T-helper 1 cell treated with Interleukin-12 subunit alpha and Interleukin-12 subunit beta and Interleukin-4 antibody, amounts not matched to agents 30 ng/mL and 1 ng/mL, for 36 hours (primary cell): ENCODE measurements around the gene ACSF2. TPM values are rescaled to one million over a fixed set of nuclear protein-coding genes. Genes with fewer than 3 reads are reported as not detected.
"Not testable (repeated sequence)": the region's sequence is repeated elsewhere in the genome, so short reads cannot be mapped to it uniquely, and the experiment has no call there.

ENCODE experiments used
- intact Hi-C: fragments of 100-400 bp; cut with micrococcal nuclease; formaldehyde crosslinking; loops from one replicate; pipeline ENCODE4 v1.15.1; 2024
- total RNA-seq: library from RNA; stranded (reverse); gene quantifications from 2 replicates; pipeline ENCODE4 v1.2.3, GENCODE V29; 2022

ACSF2 gene
- total RNA-seq, 1 donor from 2014 or later = 18.6 TPM

- intact Hi-C loops = no loop called here
These were observed 49.3 kb downstream of the ACSF2 start for GRCh38 chr17:50475362-50475761.

DNA sequence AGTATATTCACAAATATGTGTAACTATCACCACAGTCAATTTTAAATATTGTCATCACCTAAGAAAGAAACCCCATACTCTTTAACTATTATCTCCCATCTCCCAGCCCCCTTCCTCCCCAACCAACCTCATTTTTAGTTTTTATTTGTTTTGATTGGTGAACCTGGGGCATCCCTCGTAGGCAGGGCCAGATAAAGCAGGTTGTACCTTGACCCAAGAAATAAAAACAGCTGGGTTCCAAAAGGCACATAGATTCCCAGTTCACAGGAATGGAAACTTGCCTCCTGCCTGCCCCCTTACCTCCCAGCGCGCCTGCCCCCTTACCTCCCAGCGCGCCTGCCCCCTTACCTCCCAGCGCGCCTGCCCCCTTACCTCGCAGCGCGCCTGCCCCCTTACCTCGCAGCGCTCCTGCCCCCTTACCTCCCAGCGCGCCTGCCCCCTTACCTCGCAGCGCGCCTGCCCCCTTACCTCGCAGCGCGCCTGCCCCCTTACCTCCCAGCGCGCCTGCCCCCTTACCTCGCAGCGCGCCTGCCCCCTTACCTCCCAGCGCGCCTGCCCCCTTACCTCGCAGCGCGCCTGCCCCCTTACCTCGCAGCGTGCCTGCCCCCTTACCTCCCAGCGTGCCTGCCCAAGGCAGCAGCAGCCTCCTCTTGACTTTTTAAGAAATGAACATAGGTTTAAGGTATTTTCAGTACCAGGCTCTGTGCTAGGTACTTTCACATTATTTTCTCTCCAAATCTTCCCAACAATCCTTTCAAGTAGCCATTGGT is 49.9 kb downstream of the ACSF2 start:
- intact Hi-C loops = not testable (repeated sequence)

- intact Hi-C loops = no loop called here
These were observed 50.7 kb downstream of the ACSF2 start for GRCh38 chr17:50476545-50477315.

DNA sequence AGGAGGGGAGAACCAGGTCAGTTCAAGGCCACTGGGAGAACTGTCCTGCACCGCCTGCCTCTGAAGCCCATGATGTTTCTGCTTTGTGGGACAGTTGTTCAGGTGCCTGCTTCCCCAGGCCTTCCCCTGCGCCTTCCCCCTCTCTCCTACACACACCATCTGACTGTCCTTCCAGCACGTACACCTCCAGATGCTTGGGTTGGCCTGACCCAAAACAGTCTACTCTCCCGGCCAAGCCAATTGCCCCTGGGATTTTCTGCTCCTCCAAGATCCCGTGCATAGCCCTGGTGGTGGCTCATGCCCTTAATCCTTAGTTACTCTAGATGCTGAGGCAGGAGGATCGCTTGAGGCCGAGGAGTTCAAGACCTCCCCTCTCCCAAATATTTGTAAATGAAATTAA is 52.0 kb downstream of the ACSF2 start:
- intact Hi-C loops = loop anchor here (1.0 kb wide), 4 partner anchors 64 to 278 kb away; partner anchors contain the start of genes CACNA1G and LRRC59

DNA sequence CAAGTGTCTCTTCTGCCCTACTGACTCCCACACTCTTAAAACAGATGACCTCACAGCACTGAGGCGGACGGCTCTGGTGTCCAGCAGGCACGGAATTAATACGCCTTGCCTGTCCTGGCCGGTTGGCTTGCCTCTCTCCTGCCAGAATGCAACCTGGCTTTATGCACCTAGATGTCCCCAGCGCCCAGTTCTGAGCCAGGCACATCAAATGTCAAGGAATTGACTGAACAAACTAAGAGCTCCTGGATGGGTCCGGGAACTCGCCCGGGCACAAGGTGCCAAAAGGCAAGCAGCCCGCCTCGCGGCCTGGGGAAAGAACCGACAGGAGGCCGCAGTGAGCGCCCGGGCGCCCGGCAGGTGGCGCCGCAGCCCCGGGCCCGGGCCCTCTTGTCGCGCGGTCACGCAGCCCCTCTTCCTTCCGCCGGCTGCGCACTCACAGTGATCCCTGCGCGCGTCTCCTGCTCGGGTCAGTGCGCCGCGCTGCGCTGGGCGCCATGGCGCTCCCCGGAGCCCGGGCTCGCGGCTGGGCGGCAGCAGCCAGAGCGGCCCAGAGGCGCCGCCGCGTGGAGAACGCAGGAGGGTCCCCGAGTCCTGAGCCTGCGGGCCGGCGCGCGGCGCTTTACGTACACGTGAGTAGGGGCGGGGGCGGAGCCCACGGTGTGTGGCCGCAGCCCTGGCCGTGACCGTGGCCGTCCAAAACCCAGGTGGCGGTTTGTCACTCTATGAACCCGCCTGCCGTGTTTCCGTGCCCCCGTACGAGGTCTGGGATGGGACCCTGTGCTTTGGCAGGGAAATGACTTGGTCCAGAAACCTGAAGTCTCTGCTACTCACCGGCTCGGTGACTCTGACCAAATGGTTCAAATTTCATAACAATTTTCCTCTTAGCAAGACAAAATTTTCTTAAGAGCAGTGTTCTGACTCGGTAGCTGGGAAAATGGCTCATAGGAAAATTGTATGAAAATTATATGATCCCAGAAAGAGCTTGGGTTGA is 52.7 kb downstream of the ACSF2 start, which contains the start of gene RSAD1:
RSAD1 (plus strand) TSS at position 470 of the 991 bp plus-strand sequence; CDS start at position 495, 25 bp downstream.
- intact Hi-C loops = loop anchor here (1.0 kb wide), 8 partner anchors 33 to 278 kb away; partner anchors contain the start of genes CACNA1G and LRRC59

GRCh38 chr17:50479522-50480141 is 53.6 kb downstream of the ACSF2 start:
- intact Hi-C loops = loop anchor here (1.0 to 5.0 kb wide), 5 partner anchors 32 to 229 kb away; partner anchors contain the start of gene XYLT2

GRCh38 chr17:50480142-50480764 is 54.2 kb downstream of the ACSF2 start:
- intact Hi-C loops = loop anchor here (5.0 kb wide), 1 partner anchor 133 kb away; the partner anchor contains the start of gene XYLT2

DNA sequence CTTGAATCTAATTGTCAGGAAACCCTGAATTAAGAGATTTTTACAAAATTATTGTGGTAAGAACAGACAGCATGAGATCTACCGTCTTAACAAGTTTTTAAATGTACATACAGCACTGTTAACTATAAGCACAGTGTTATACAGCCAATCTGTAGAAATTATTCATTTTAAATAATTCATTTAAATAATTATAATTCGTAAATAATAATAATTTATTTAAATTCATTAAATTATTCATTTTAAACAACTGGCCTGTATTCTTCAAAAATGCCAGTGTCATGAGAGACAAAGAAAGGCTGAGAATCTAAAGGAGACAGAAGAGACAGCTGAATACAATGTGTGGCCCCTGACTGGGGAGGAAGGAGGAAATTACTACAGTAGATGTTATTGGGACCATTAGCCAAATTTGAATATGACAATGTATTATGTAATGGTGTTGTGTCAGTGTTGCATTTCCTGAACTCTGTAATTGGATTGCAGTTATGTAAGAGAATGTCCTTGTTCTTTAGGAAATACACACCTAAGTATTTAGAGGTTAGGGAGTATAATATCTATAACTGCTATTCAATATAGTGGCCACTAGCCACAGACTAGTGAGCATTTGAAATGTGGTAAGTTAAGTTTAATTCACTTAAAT is 55.0 kb downstream of the ACSF2 start:
- intact Hi-C loops = loop anchor here (5.0 kb wide), 1 partner anchor 134 kb away; the partner anchor contains the start of gene XYLT2

DNA sequence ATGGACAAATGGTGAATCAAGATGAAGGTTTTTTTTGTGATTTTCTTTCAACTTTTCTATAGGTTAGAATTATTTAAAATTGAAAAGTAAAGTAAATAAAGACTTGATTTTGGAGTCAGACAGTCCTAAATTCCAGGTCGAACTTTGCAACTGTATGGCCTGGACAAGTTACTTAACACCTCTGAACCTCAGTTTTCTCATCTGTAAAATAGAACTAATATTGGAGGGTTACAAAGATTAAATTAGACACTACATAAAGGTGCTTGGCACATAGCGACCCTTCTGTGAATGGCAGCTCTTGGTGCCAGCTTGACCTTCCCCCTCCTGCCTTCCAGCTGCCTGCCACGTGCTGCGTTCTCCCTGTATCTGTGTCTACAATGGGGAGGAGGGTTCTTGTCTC is 55.6 kb downstream of the ACSF2 start:
- intact Hi-C loops = loop anchor here (1.0 to 5.0 kb wide), 7 partner anchors 23 to 361 kb away; partner anchors contain the start of genes CACNA1G, SPATA20 and XYLT2

DNA sequence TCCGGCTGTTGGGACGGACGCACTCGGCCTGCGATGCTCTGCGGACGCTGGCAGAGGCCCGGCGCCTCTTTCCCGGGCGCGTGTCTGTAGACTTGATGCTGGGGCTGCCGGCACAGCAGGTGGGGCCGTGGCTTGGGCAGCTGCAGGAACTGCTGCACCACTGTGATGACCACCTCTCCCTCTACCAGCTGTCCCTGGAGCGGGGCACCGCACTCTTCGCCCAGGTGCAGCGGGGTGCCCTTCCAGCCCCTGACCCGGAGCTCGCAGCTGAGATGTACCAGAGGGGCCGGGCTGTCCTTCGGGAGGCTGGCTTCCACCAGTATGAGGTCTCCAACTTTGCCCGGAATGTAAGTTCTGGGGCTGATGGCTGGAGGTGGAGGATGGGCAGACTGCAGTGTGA is 56.1 kb downstream of the ACSF2 start:
- intact Hi-C loops = loop anchor here (1.0 to 5.0 kb wide), 7 partner anchors 22 to 360 kb away; partner anchors contain the start of genes CACNA1G, SPATA20 and XYLT2

DNA sequence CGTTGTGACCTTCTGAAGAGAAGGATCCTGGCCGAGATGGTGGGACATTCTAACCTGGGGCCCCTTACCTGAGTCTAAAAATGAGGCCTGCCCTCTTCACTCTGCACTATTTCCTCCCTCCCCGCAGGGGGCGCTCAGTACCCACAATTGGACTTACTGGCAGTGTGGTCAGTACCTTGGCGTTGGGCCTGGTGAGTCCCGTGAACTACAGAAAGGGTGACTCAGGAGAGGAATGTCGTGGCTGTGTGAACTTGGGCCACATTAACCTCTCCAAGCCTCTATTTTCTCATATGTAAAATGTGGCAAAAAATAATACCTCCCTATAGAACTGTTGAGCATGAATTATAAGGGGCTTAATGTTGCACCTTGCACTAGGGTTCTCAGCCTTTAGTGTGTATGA is 56.5 kb downstream of the ACSF2 start:
- intact Hi-C loops = loop anchor here (1.0 to 5.0 kb wide), 7 partner anchors 22 to 360 kb away; partner anchors contain the start of genes CACNA1G, SPATA20 and XYLT2

- intact Hi-C loops = loop anchor here (5.0 kb wide), 1 partner anchor 136 kb away; the partner anchor contains the start of gene XYLT2
These were observed 57.2 kb downstream of the ACSF2 start for GRCh38 chr17:50483266-50483665.

DNA sequence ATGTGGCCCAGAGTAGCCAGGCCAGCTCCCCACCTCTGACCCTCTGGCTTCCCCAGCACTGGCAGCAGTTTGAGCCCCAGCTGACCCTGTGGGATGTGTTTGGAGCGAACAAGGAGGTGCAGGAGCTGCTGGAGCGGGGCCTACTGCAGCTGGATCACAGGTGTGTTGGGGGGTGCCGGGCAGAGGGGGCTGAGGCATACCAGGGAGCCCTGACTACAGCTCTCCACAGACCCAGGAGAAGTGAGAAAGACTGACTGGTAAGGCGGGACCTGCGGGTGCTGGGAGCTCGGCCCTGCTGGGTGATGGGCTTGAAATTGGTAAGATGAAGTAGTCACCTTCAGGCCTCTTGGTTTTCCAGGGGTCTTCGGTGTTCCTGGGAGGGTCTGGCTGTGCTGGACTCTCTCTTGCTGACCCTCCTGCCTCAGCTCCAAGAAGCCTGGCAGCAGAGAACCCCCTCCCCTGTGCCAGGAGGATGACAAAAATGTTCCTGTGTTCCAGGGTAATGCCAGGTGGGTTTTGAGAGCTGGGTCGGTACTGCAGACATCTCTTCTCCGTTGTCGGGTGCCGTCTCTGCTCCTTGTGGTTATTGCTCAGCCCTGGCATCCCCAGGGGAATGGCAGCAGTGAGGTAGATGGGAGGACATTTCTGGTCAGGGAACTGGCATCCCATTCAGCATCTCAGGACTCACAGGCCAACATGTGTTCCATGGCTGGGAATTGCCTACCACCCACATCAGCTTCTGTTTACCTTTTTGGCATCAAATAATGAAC is 58.6 kb downstream of the ACSF2 start:
- intact Hi-C loops = loop anchor here (5.0 kb wide), 1 partner anchor 137 kb away; the partner anchor contains the start of gene XYLT2

GRCh38 chr17:50487213-50488096 is 61.4 kb downstream of the ACSF2 start:
- intact Hi-C loops = no loop called here

DNA sequence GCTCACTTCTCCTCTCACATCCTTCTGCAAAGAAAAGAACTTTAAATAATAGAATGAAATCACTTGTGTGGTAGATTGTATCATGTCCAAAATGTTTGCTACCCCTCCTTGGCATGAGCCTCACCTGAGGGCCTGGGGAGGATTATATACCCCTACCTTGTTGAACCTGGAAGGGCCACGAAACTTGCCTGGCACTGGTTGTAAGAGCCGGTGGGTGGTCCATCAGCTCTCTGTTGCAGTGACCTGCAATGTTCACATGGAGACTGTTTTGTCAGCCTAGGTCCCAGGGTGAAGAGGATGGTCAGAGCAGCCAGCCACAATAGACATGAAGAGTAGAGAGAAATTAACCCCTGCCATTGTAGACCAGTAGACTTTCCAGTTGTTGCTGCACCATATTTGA is 62.9 kb downstream of the ACSF2 start:
- intact Hi-C loops = no loop called here

DNA sequence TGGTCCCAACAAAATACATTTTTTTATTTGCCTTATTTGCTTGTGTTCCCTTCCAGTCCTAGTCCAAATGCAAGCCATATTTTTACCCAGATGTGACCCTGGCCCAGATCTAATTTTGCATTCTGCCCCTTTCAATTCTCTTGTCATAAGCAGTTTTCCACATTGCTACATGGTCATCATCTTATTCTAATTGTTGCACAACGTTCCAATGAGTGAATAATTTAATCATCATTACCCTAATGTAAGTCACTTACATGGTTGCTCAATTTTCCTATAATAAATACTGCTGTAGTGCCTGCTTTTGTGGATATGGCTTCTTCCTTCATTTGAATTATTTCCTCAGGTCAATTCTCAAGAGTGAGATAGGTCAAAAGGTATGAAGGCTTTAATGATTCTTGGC is 65.5 kb downstream of the ACSF2 start:
- intact Hi-C loops = no loop called here

DNA sequence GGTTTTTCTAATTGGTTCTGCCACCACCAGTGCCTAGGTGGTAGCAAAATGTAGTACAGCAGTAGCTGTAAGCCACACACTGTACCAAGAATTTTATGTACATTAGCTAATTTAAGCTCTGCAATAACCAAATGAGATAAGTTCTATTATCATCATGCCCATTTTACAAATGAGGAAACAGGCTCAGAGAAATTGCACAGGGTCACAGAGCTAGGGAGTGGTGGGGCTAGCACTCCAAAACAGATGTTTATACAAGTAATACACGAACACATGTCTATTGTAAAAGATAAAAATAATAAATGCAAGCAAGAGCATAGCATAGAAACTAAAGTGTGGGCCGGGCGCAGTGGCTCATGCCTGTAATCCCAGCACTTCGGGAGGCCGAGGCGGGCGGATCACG is 66.2 kb downstream of the ACSF2 start:
- intact Hi-C loops = no loop called here
